NK-92 treated with Interleukin-12 subunit alpha and Interleukin-12 subunit beta, amount 100 ng/mL, for 24 hours (cell line): ENCODE measurements around the gene WNT16.

Experiments
- DNase-seq: peaks from one replicate; lab custom pipeline; 2025; lab: John Stamatoyannopoulos, UW

Gene WNT16

DNA sequence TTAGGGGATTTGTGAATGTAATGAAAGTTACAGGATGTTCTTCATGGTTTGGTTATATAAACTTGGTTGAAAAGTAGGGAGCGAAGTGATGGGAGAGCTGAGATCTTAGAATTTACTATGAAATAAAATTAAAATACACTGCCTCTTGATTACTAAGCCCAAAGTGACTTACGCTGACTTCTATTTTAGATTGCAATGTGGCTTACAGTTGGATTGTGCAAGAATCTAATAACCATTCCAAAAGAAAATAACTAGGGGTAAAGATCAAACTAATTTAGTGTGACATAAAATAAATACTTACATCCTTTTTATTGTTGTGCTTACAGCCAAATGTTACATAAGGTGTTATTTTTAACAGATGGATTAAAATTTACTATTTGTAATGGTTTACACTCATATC lies 15.3 kb downstream of the WNT16 start:
- DNase-seq = no peak

DNA sequence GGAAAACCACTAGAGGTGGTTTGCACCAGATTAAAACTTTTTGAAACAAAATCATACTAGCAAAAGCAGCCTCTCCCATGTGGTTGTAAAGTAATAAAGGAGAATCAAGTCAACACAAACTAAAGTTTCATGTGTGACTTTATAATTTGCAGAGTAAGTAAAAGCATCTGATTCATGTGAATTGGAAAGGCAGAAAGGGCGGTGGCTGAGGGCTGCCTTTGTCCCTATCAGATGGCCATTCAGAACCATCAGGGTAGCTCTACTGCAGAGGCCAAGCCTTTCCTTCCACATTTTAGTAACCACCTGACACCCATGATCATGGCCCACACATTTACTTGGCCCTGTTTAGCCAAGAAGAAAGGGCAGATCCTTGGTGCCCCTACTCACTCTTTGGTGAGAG lies 15.7 kb downstream of the WNT16 start:
- DNase-seq = no peak

DNA sequence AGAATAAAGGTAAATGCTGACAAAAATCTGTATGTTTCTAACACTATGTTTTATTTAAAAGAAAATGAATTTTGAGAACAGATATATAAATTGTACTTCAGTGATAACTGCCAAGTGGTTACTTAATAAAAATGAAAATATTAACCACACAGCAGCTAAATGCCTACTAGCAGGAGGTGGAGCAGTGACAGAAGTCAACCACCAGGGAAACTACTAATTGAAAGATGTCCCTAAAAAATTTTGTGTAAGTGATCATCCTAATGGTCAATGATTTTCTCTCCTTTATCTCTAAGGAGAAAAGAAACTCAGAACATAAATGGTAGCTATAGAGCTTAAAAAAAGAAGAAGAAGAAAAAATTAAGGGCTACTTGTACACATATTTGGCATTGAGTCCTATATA lies 22.9 kb downstream of the WNT16 start:
- no peak for DNase-seq

DNA sequence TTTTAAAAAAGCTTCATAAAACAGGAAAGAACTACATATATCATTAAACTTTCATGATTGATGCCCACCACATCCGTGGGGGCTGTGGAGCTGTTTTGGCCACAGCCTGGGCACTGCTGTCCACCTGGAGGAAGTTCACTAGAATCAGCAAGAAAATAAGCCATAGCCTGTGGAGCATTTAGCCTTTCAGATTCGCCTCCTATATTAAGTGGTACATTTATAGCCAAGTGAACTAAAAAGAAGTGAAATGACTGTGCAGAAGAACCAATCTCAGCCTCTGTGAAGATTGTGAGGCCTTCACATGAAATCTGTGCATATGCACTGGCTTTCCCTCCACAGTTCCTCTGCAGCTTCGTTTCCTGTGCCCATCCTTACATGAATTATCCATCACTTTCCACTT lies 23.5 kb downstream of the WNT16 start:
- DNase-seq = no peak

DNA sequence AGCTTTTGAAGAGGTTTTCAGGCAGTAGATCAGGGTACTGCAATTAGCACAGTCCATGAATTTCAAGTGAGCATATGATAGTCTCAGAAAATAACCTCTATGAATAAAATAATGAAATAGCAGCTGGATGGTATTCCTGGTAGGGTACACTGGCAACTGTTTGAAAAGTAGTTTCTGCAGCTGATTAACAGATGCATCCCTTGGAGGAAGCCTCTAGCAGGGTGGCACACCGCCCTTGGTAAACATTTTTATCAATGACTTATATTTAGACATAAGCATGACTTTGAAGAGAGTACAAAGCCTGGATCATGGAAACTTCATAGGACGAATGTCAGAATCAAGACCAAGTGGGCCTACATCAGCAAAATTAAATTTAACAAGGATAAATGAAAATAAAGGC lies 26.8 kb downstream of the WNT16 start:
- no peak for DNase-seq

DNA sequence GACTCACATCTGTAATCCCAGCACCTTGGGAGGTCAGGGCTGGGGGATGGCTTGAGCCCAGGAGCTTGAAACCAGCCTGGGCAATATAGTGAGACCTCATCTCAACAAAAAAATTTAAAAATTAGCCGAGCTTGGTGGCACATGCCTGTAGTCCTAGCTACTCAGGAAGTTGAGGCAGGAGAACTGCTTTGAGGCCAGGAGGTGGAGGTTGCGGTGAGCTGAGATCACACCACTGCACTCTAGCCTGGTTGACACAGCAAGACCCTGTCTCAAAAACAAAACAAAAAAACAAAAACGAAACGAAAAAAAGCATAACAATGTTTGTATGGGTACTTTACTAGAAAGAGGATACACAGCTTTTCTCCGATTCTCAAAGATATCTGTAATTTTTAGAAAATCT lies 31.8 kb downstream of the WNT16 start:
- DNase-seq = no peak

DNA sequence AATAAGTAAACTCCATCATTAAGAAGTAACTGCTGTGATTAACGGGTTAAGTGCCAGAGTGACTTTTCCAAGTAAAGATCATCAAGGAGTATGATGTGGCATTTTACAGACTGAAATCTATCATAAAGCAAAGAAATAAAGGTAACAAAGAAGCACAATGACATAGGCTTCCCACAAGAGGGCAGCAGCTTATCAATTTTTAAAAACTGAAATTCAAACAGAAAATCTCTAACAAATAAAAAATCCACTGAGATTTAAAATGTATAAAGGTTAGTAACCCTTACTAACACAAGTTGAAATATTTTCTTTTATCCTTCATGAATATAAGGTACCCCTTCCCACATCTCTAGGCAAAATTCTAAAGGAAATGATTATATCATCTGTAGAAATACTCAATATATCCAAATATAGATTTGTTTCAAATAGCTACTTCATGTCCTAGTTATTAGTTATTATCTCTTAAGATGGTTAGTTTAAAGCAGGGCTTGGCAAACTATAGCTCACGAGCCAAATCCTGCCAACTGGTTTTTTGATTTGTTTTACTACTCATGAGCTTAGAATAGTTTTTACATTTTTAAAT lies 38.1 kb downstream of the WNT16 start:
- no peak for DNase-seq

DNA sequence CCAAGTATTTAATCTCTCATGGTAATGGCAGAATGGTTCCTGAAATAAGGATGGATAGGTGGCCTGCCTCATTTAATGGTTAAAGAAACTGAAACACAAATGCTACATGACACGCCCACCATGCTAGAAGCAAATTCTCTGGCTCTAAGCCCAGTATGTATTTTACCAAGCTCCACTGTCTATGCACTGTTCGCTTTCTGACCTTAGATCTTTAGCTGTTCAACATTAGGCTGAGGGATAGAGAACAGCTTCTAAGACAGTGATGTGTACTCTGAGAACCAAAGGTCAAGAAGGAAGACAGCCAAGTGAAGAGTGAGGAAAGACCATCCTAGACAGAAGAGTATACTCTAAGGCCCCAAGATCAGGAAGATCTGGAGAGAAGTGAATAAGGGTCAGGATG lies 40.7 kb downstream of the WNT16 start:
- DNase-seq = no peak

DNA sequence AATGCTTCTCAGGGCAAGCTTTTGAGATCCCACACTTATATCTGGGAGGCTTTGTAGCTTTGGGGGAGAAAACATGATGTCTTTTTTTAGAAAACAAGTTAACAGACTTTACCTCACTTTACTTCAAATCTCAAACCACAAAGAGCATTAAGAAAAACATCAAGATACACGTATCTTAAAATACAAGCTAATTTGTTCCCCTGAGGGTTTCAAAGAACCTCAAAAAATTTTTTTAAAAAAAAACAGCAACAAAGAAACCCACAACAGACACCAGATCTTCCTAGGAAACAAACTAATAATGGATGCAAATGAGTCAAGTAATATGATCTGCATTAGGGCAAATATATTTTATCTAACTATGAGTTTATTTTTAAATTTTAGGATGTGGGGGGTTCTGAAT lies 42.6 kb downstream of the WNT16 start:
- DNase-seq = no peak

DNA sequence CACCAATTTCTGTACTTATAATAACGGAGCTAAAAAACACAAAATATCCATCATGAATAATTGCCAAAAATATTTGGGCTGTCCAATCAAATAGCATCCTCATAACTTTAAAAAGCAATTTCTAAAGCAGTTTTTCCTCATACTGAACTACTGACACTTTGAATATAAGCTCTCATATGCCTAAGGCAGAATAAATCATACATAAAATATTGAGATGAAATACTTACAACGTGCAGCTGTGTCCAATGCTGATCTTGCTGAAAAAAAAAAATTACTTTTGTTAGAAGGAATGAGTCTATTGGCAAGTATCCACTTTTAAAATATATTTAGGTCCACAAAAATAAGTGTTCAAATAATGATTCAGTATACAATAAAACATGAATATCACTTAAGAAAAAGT lies 43.1 kb downstream of the WNT16 start:
- no peak for DNase-seq

DNA sequence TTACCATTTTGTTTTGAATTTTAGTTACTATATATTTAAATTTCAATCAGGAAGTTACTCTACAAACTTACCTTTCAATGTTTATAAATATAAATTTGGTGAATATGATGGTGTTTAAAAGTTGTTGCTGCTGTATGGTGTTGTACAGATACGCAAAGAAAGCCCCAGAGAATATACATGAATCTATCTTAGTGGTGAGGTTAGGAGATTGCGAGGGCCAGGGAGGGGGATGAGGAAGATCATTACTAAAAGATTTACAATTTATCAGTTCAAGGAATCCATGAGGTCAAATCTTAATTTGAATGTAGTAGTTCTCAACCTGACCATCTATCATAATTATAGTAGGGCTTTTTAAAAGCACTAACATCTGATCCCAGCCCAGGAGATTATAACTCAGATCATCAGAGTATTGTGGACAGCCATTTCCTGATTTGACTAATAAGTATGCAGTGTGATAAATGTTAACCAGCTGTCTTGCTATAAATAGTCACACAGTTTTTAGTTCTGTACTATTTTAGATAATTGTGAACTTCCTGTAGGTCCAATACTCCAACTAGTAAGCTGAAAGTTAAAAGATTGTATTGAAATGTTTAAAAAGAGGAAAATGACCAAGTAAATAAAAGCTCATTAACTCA lies 43.7 kb downstream of the WNT16 start:
- DNase-seq = no peak

DNA sequence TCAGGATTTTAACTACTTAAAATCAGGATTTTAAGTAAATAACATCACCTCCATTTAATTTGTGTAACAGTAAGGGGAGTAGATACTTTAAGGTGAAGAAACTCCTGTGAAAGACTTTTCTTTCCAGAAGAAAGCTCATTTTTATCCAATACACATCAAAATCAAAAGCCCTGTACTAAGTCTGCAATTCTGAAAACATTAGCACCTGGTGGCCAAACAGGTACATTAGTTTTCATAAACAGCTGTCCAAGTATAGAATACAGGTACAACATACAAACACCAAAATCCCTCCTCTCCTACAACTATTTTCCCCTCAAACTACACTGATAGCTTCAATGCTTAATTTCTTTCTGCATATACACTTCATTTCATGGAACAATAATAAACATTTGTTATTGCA lies 44.4 kb downstream of the WNT16 start:
- DNase-seq = no peak

DNA sequence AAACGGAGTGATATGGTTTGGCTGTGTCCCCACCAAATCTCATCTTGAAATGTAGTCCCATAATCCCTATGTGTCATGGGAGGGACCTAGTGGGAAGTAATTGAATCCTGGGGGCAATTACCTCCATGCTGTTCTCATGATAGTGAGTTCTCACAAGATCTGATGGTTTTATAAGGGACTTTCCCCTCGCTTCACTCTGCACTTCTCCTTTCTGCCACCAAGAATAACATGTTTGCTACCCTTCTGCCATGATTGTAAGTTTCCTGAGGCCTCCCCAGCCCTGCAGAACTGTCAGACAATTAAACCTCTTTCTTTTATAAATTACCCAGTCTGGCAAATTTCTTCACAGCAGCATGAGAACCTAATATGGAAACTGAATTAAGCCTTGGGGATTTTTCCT lies 48.2 kb downstream of the WNT16 start:
- no peak for DNase-seq

DNA sequence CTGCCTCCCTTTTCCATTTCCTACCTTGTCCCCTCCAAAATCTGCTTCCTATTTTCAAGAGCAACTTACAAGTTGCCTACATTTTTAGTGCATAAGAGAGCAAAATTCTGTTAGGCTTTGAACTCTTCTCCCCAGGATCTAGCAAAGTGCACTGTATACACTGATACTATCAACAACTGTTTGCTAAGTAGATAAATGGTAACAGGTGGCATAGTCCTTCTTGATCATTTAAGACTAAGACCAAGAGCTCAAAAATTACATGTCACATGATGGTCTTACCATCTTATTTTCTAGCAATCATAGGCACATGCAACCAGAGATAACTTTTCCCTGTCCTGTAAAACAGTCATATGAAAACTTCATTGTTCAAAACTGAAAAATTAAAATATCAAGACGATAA lies 51.1 kb downstream of the WNT16 start:
- DNase-seq = no peak

DNA sequence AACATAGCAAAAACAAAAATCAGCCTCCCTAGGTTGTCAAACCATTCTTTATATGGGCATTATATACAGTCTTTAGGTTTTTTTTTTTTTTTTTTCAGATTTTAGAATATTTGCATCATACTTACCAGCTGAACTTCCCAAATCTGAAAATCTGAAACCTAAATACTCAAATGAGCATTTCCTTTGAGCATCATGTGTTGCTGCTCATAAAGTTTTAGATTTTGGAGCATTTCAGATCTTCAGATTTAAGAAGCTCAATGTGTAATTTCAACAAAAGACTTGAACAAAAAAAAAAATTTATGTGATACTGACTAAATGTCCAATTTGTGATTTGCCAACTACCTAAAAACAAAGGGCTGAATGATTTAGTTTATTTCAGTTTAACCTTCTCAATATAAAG lies 53.7 kb downstream of the WNT16 start:
- no peak for DNase-seq

DNA sequence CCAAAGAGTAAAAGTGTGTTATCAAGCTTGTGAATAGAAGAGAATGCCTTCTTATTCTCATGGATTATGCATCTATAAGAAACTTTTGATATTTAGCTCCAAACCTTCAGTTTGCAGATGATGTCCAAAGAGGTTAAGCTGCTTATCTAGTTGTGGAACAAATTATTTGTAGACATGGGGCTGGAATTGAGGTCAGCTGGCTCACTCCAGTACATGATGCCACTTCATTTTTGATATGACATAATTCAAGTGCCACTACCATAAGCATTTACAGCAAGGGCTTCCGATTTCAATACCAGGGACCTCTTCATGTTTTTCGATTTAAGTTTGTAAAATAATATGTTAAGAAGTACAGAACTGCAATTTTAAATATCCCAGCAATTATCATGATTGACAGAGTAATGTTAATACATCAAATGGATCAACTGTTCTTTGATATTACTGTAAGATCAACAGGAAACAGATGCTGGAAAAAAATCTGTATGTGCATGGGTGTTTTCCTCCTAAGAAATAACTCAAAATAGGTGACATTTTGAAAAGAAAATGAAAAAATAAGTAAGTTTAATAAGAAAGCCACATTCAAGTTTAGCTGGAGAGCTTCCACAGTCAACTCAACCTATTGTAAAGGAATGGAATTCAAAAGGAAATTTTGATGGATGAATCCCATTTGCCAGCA lies 54.6 kb downstream of the WNT16 start:
- DNase-seq = no peak

DNA sequence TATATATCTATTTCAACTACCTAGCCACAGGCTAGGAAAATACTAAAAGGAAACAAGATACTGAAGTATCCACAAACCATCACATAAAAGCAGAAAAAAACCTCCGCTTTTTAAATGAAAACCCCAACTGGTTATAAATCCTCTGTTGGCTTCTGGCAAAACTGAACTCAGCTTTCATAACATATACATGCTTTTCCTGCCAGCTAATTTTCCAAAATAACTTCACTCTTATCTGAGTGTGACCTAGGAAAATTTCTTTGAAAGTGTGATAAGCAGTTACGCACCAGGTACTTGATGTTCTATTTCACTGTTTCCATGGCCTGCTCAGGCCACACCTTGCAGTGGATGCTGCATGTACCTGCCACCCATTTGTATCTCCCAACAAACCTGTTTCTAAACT lies 55.5 kb downstream of the WNT16 start:
- no peak for DNase-seq

DNA sequence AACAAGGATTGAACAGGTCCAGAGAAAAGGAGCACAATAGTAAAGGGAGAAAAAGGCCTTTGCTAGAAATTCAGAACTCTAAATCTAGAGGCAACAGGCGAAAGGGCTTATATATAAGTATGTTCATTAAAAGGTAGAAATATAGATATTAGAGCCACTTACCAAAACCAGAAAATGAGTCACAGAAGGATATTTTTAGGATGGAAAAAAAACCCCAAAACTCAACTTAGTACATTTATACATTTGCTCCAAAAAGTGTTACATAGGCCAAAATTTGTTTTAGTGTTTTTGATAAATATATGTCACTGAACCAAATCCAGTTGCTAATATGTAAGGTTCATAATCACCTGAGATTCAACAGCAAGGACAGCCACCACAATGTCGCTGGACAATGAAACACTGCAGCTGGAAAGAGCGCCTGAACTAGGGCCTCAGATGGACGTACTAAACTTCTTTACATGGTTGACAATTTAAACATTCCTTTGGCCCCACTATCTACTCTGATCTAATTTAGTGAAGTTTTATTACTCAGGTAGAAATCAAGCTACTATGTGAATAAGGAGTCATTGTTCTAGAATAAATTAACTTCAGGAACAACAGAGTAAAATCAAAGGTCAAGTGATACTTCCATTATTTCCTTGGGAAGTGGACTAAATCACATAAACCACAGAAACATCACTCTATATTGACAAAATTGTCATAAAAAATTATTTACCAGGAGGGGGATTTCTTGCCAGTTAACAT lies 56.4 kb downstream of the WNT16 start:
- no peak for DNase-seq

DNA sequence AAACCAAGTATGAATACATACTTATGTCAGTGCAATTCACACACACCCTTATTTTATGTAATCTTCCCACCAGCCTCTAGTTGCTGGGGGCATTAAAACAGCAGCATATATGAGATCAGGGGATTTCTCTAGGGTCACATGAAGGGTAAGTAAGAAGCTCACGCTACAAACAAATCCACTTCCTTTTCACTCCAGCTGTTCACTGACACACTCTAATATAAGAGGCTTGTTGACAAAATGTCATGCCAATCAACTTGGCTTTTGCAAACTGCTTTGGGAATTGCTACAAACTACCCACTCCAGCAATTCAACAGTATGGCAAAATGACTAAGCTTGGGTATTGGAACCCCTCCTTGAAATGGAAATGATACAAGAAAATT lies 57.0 kb downstream of the WNT16 start:
- no peak for DNase-seq

DNA sequence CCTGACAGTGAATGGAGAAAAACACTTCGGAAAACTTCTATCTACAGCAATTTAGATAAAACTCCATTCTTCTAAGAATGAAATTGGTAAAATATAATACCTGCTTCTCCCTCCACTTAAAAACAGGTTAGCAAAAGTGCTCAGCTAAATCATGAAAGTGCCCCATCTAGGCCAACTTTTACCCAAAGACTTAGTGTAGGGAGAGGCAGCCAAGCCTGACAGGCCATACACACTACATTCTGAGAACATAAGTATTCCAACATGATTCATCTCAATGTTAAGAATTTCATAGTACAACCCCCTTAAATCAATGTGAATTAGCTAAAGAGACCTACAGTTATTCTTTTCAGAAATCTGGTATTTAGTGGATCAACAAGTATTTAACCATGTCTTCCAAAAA lies 60.1 kb downstream of the WNT16 start:
- DNase-seq = no peak

DNA sequence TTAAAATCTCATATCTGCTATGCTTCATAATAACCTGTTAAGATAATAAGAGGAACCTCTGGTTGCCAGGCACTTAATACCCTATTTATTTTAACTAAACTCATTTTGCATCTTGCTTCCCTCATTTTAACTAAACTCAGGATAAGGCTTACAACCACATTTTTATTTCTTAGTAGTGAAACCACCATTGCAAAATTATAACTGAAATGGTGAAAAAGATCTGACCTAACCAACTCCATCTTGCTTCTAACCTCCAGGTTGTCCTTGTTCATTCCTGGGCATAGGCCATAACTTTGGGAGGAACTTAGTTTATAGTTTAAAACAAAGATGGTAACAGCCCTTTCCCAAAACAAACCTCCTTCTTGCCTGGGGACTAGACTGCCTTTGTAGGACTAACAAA lies 61.3 kb downstream of the WNT16 start:
- no peak for DNase-seq

DNA sequence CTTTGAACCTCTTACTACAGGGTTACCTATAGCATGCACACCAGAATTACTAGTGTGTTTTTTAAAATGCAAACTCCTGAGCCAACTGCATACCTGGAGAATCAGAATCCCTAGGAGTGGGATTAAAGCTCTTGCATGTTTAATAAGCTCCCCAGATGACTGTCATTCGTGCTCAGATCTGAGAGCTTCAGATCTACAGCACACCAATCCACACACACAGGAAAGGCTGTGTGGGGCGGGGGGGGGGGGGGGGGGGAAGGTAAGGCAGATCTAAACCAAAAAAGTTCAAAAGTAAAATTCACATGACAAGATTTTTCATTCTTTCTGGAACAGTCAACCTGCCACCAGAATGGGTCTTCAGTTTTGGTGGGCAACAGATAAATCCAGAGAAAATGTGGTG lies 61.8 kb downstream of the WNT16 start:
- DNase-seq = no peak
